H9 (cell line): ENCODE results near the gene TSC1. TPM values are rescaled to one million over a fixed set of nuclear protein-coding genes. Genes with fewer than 3 reads are reported as not detected.

Experiments
- DNase-seq: peaks from one replicate; pipeline ENCODE4 v3.0.0-alpha.2; 2017
- H2AFZ ChIP-seq: one replicate; pipeline ENCODE4 v1.6.1; 2013; ENCODE audit warnings: mild to moderate bottlenecking, low read length, control low read depth, moderate library complexity
- H2AK5ac ChIP-seq: 2 replicates; pipeline ENCODE4 v1.6.1; 2013; ENCODE audit warnings: low read length, control low read depth, mixed read lengths; ENCODE audit not compliant: insufficient read length
- H2BK120ac ChIP-seq: one replicate; pipeline ENCODE4 v1.6.1; 2013; ENCODE audit warnings: low read depth, mild to moderate bottlenecking, low read length, control low read depth, inconsistent platforms; ENCODE audit not compliant: poor library complexity, severe bottlenecking
- H2BK12ac ChIP-seq: 2 replicates; pipeline ENCODE4 v1.6.1; 2013; ENCODE audit warnings: low read length, control low read depth, mixed read lengths, low read depth; ENCODE audit not compliant: insufficient read length
- H2BK15ac ChIP-seq: 2 replicates; pipeline ENCODE4 v1.6.1; 2013; ENCODE audit warnings: low read depth, low read length, control low read depth
- H2BK20ac ChIP-seq: one replicate; pipeline ENCODE4 v1.6.1; 2013; ENCODE audit warnings: low read depth, mild to moderate bottlenecking, low read length, control low read depth, inconsistent platforms; ENCODE audit not compliant: poor library complexity, severe bottlenecking
- H2BK5ac ChIP-seq: 2 replicates; pipeline ENCODE4 v1.6.1; 2013; ENCODE audit warnings: low read length, control low read depth, mixed read lengths; ENCODE audit not compliant: insufficient read length
- H3K14ac ChIP-seq: 2 replicates; pipeline ENCODE4 v1.6.1; 2013; ENCODE audit warnings: low read length, control low read depth; ENCODE audit not compliant: insufficient read depth
- H3K18ac ChIP-seq: 2 replicates; pipeline ENCODE4 v1.6.1; 2013; ENCODE audit warnings: low read depth, mild to moderate bottlenecking, mixed read lengths, low read length, control low read depth; ENCODE audit not compliant: insufficient read length
- H3K23ac ChIP-seq: 2 replicates; pipeline ENCODE4 v1.6.1; 2013; ENCODE audit warnings: low read length, control low read depth, mixed read lengths, low read depth; ENCODE audit not compliant: insufficient read length
- H3K23me2 ChIP-seq: 2 replicates; pipeline ENCODE4 v1.6.1; 2013; ENCODE audit warnings: low read depth, mild to moderate bottlenecking, mixed read lengths, low read length, control low read depth; ENCODE audit not compliant: insufficient read length, poor library complexity, severe bottlenecking
- H3K27ac ChIP-seq: 2 replicates; pipeline ENCODE4 v1.5.1; 2013; ENCODE audit warnings: low read length, control low read depth, mixed read lengths, low read depth; ENCODE audit not compliant: insufficient read length
- H3K27me3 ChIP-seq: 2 replicates; pipeline ENCODE4 v1.6.1; 2013; ENCODE audit warnings: low read length, control low read depth, inconsistent platforms; ENCODE audit not compliant: insufficient read depth
- H3K4ac ChIP-seq: 2 replicates; pipeline ENCODE4 v1.6.1; 2013; ENCODE audit warnings: low read depth, mild to moderate bottlenecking, control low read depth, inconsistent platforms, low read length, moderate library complexity
- H3K4me1 ChIP-seq: 2 replicates; pipeline ENCODE4 v1.6.1; 2013; ENCODE audit warnings: low read length, control low read depth, inconsistent platforms; ENCODE audit not compliant: insufficient read depth
- H3K4me2 ChIP-seq: 2 replicates; pipeline ENCODE4 v1.6.1; 2013; ENCODE audit warnings: low read length, control low read depth, mixed read lengths; ENCODE audit not compliant: insufficient read length, insufficient read depth
- H3K56ac ChIP-seq: 2 replicates; pipeline ENCODE4 v1.6.1; 2013; ENCODE audit warnings: low read depth, mild to moderate bottlenecking, mixed read lengths, low read length, control low read depth; ENCODE audit not compliant: insufficient read length
- H3K79me1 ChIP-seq: 2 replicates; pipeline ENCODE4 v1.6.1; 2013; ENCODE audit warnings: low read depth, mild to moderate bottlenecking, moderate library complexity, low read length, control low read depth, inconsistent platforms; ENCODE audit not compliant: insufficient read depth, poor library complexity, severe bottlenecking
- H3K79me2 ChIP-seq: 2 replicates; pipeline ENCODE4 v1.6.1; 2013; ENCODE audit warnings: low read length, control low read depth, inconsistent platforms; ENCODE audit not compliant: insufficient read depth
- H3K9ac ChIP-seq: 2 replicates; pipeline ENCODE4 v1.6.1; 2013; ENCODE audit warnings: low read length, control low read depth, mixed read lengths; ENCODE audit not compliant: insufficient read length; ENCODE audit errors: extremely low read depth
- H3K9me3 ChIP-seq: one replicate; pipeline ENCODE4 v1.6.1; 2013; ENCODE audit warnings: low read depth, low read length, inconsistent platforms; ENCODE audit not compliant: control insufficient read depth
- H3T11ph ChIP-seq: one replicate; pipeline ENCODE4 v1.6.1; 2013; ENCODE audit warnings: mild to moderate bottlenecking, low read length, control low read depth, inconsistent platforms
- H4K20me1 ChIP-seq: one replicate; pipeline ENCODE4 v1.6.1; 2013; ENCODE audit not compliant: control insufficient read depth, insufficient read length, insufficient read depth
- H4K5ac ChIP-seq: 2 replicates; pipeline ENCODE4 v1.6.1; 2013; ENCODE audit warnings: low read depth, mild to moderate bottlenecking, mixed read lengths, low read length, control low read depth; ENCODE audit not compliant: insufficient read length
- H4K8ac ChIP-seq: replicated peaks from 2 replicates; pipeline ENCODE4 v1.6.1; 2013; ENCODE audit warnings: low read length, control low read depth, mixed read lengths, low read depth; ENCODE audit not compliant: insufficient read length
- H4K91ac ChIP-seq: 2 replicates; pipeline ENCODE4 v1.6.1; 2013; ENCODE audit warnings: low read depth, mild to moderate bottlenecking, moderate library complexity, mixed read lengths, low read length, control low read depth; ENCODE audit not compliant: insufficient read length
- H3K27ac Mint-ChIP-seq, 3 experiments: 2 replicates in 2 of 3; 3 replicates in 1 of 3; pipeline ENCODE4 v1.8.0; 2020 to 2021; ENCODE audit warnings: mixed read lengths in 3 of 3, mild to moderate bottlenecking in 1 of 3, moderate library complexity in 1 of 3
- H3K27me3 Mint-ChIP-seq: 2 replicates; pipeline ENCODE4 v1.8.0; 2021; ENCODE audit warnings: low read depth, mild to moderate bottlenecking, moderate library complexity, mixed read lengths
- H3K36me3 Mint-ChIP-seq, 3 experiments: 2 replicates in 2 of 3; 3 replicates in 1 of 3; pipeline ENCODE4 v1.8.0; 2020 to 2021; ENCODE audit warnings: low read depth in 3 of 3, mixed read lengths in 3 of 3; ENCODE audit not compliant: insufficient read depth in 1 of 3
- H3K4me1 Mint-ChIP-seq, 2 experiments: 2 replicates each; pipeline ENCODE4 v1.8.0; 2020; ENCODE audit warnings: mixed read lengths in 2 of 2
- H3K4me3 Mint-ChIP-seq, 2 experiments: 2 replicates in 1 of 2; 3 replicates in 1 of 2; pipeline ENCODE4 v1.8.0; 2020 to 2021; ENCODE audit warnings: mild to moderate bottlenecking in 2 of 2, mixed read lengths in 2 of 2, moderate library complexity in 1 of 2
- H3K9me3 Mint-ChIP-seq, 2 experiments: 2 replicates in 1 of 2; 3 replicates in 1 of 2; pipeline ENCODE4 v1.8.0; 2020; ENCODE audit warnings: mild to moderate bottlenecking in 2 of 2, mixed read lengths in 2 of 2, moderate library complexity in 1 of 2
- CTCF ChIP-seq: fragments of 200-600 bp; sonication (generic); conservative IDR thresholded peaks from 3 replicates; pipeline ENCODE4 v1.8.0; 2021; ENCODE audit warnings: antibody characterized with exemption, mild to moderate bottlenecking
- WGBS: extraction: QIAGEN DNeasy Blood & Tissue Kit; methylation state at CpG from one replicate; pipeline ENCODE4 v1.1.7; 2013; ENCODE audit warnings: missing lambda C conversion rate, low lambda C conversion rate, mixed read lengths; ENCODE audit not compliant: insufficient read length; ENCODE audit errors: extremely low coverage; 5-methylcytosine and 5-hydroxymethylcytosine counted together
- total RNA-seq: library from RNA; stranded (reverse); gene quantifications from 2 replicates; pipeline ENCODE4 v1.2.1, GENCODE V29; 2021

TSC1 gene
- total RNA-seq, 1 experiment from 2014 or later: 32.7 TPM

GRCh38 chr9:132875159-132875558, 69.3 kb downstream of the TSC1 start:
- peaks cover 49% of the 10 kb centered on the region for H3K27me3 Mint-ChIP-seq
- Histone ChIP-seq H2BK12ac (no peak overlapping the region), H4K91ac (no peak overlapping the region), H3K23me2 (peaks cover 4% of the 10 kb centered on the region), H3K56ac (no peak overlapping the region), H3K4me2 (no peak overlapping the region), H3K27me3 (no peaks in the 10 kb centered on the region), H3K23ac (no peak overlapping the region), H3K18ac (no peak overlapping the region), H3K79me2 (no peaks in the 10 kb centered on the region), H3K4me1 (no peaks in the 10 kb centered on the region), H4K5ac (no peak overlapping the region), H2BK20ac (no peak overlapping the region), H3K9me3 (no peaks in the 10 kb centered on the region), H2BK120ac (no peak overlapping the region), H3T11ph (no peak overlapping the region), H2BK15ac (no peak overlapping the region), H2BK5ac (no peak overlapping the region), H2AFZ (no peak overlapping the region), H3K27ac (no peak overlapping the region), H3K4ac (no peak overlapping the region), H3K79me1 (no peaks in the 10 kb centered on the region), H3K14ac (no peak overlapping the region), H2AK5ac (no peak overlapping the region), H3K9ac (no peak overlapping the region), H4K8ac (no peak overlapping the region), H4K20me1 (no peaks in the 10 kb centered on the region)
- DNase-seq: no peak
- H3K9me3 Mint-ChIP-seq: no peaks in the 10 kb centered on the region
- peaks cover 0 to 3% of the 10 kb centered on the region in 2 experiments; a peak in 1 of 4 replicates for H3K4me1 Mint-ChIP-seq
- H3K27ac Mint-ChIP-seq: no peak overlapping the region
- H3K4me3 Mint-ChIP-seq: no peak overlapping the region
- WGBS: no CpG with 5 or more reads among the region's 5 CpGs
- TF ChIP-seq CTCF: no peak
- H3K36me3 Mint-ChIP-seq: no peaks in the 10 kb centered on the region; a peak in 1 of 7 replicates
